Activated CD8-positive, alpha-beta memory T cell treated with anti-CD3 and anti-CD28 coated beads, Interleukin-2, amount 10 ng/mL, durations not matched to agents 7 days and 5 days (primary cell): ENCODE measurements around the gene DNAL1. TPM values are rescaled to one million over a fixed set of nuclear protein-coding genes. Genes with fewer than 3 reads are reported as not detected.
A peak's percentile ranks its signal among the peaks of the same experiment; 100 is the strongest.

ENCODE experiments used
- ATAC-seq: fragments of 150-1000 bp; cut with Tn5 transposase; one replicate; pipeline ENCODE4 v1.10.0; 2021; ENCODE audit warnings: moderate library complexity
- CTCF ChIA-PET: fragments of 350-600 bp; sonication (Branson Sonifier 250); formaldehyde crosslinking; loops from one replicate; lab custom pipeline; 2021; ENCODE audit warnings: antibody characterized with exemption; lab: Charles Lee
- DNase-seq: peaks from one replicate; pipeline ENCODE4 v3.0.0-alpha.2; 2020
- H3K27ac Mint-ChIP-seq: one replicate; pipeline ENCODE4 v1.8.0; 2021; ENCODE audit warnings: mild to moderate bottlenecking, mixed read lengths
- H3K27me3 Mint-ChIP-seq: one replicate; pipeline ENCODE4 v1.8.0; 2021; ENCODE audit warnings: mixed read lengths
- H3K36me3 Mint-ChIP-seq: one replicate; pipeline ENCODE4 v1.8.0; 2021; ENCODE audit warnings: mild to moderate bottlenecking, mixed read lengths
- H3K4me1 Mint-ChIP-seq: one replicate; pipeline ENCODE4 v1.8.0; 2021; ENCODE audit warnings: mixed read lengths
- H3K4me3 Mint-ChIP-seq: one replicate; pipeline ENCODE4 v1.8.0; 2021; ENCODE audit warnings: mild to moderate bottlenecking, moderate library complexity, mixed read lengths
- H3K9me3 Mint-ChIP-seq: one replicate; pipeline ENCODE4 v1.8.0; 2022; ENCODE audit warnings: low read depth, mixed read lengths
- total RNA-seq, 2 experiments: library from RNA; stranded (reverse); gene quantifications; one replicate each; pipeline ENCODE4 v1.2.3, GENCODE V29; 2021

DNAL1 gene
- total RNA-seq, 2 experiments from 2014 or later, result 8.8 to 9.1 TPM

- Mint-ChIP-seq H3K27ac (peak overlapping the region; percentile 92), H3K9me3 (no peaks in the 10 kb centered on the region), H3K4me3 (peak overlapping the region; percentile 29), H3K4me1 (peaks cover 99% of the 10 kb centered on the region), H3K36me3 (peaks cover 10% of the 10 kb centered on the region), H3K27me3 (no peaks in the 10 kb centered on the region)
- CTCF ChIA-PET, result interaction anchor here (1.0 to 10.1 kb wide), 2 partner anchors 15 to 17 kb away, joined by 3 to 118 read pairs; no protein-coding TSS in a partner anchor
- DNase-seq (no peak), ATAC-seq (no peak)
These were observed 102.8 kb downstream of the DNAL1 start for GRCh38 chr14:73747379-73748211.

- no peak for ATAC-seq
- H3K27me3 Mint-ChIP-seq, result no peaks in the 10 kb centered on the region
- no peak for DNase-seq
- peaks cover 99% of the 10 kb centered on the region for H3K4me1 Mint-ChIP-seq
- H3K36me3 Mint-ChIP-seq, result peaks cover 10% of the 10 kb centered on the region
- peak overlapping the region; percentile 41 for H3K4me3 Mint-ChIP-seq
- peak overlapping the region; percentile 78 for H3K27ac Mint-ChIP-seq
- CTCF ChIA-PET, result interaction anchor here (0.8 to 14.1 kb wide), 7 partner anchors 10 to 78 kb away, joined by 3 to 151 read pairs (median 5); no protein-coding TSS in a partner anchor
- H3K9me3 Mint-ChIP-seq, result no peaks in the 10 kb centered on the region
These were observed 104.1 kb downstream of the DNAL1 start for GRCh38 chr14:73748858-73749357.

GRCh38 chr14:73749706-73750530 is 105.1 kb downstream of the DNAL1 start:
- Mint-ChIP-seq H3K4me3 (peak overlapping the region; percentile 41), H3K9me3 (no peaks in the 10 kb centered on the region), H3K27ac (peak overlapping the region; percentile 92), H3K4me1 (peaks cover 99% of the 10 kb centered on the region), H3K27me3 (no peaks in the 10 kb centered on the region), H3K36me3 (peaks cover 10% of the 10 kb centered on the region)
- ATAC-seq (no peak), DNase-seq (no peak)
- CTCF ChIA-PET, result interaction anchor here (0.8 to 14.1 kb wide), 10 partner anchors 8 to 77 kb away, joined by 3 to 151 read pairs (median 4); no protein-coding TSS in a partner anchor

GRCh38 chr14:73750531-73750901 is 105.7 kb downstream of the DNAL1 start:
- H3K27ac Mint-ChIP-seq, result peak overlapping the region; percentile 92
- H3K4me3 Mint-ChIP-seq, result no peak overlapping the region
- CTCF ChIA-PET, result interaction anchor here (0.9 to 14.1 kb wide), 9 partner anchors 8 to 76 kb away, joined by 3 to 151 read pairs (median 5); no protein-coding TSS in a partner anchor
- H3K9me3 Mint-ChIP-seq, result no peaks in the 10 kb centered on the region
- peaks cover 99% of the 10 kb centered on the region for H3K4me1 Mint-ChIP-seq
- DNase-seq, result no peak
- no peaks in the 10 kb centered on the region for H3K27me3 Mint-ChIP-seq
- peaks cover 10% of the 10 kb centered on the region for H3K36me3 Mint-ChIP-seq
- ATAC-seq, result no peak

GRCh38 chr14:73751157-73751691 is 106.4 kb downstream of the DNAL1 start:
- peak overlapping the region; percentile 26 for H3K4me3 Mint-ChIP-seq
- H3K36me3 Mint-ChIP-seq, result peaks cover 10% of the 10 kb centered on the region
- H3K27ac Mint-ChIP-seq, result peak overlapping the region; percentile 92
- CTCF ChIA-PET, result interaction anchor here (0.6 to 14.1 kb wide), 10 partner anchors 8 to 101 kb away, joined by 3 to 151 read pairs (median 6); partner anchors contain the start of gene PTGR2
- DNase-seq (peak; percentile 73), ATAC-seq (peak; percentile 10)
- H3K27me3 Mint-ChIP-seq, result no peaks in the 10 kb centered on the region
- H3K4me1 Mint-ChIP-seq, result peaks cover 99% of the 10 kb centered on the region
- no peaks in the 10 kb centered on the region for H3K9me3 Mint-ChIP-seq

GRCh38 chr14:73752297-73752992 is 107.7 kb downstream of the DNAL1 start:
- ATAC-seq (peak; percentile 39), DNase-seq (peak; percentile 75)
- Mint-ChIP-seq H3K27ac (peak overlapping the region; percentile 92), H3K9me3 (no peaks in the 10 kb centered on the region), H3K27me3 (no peaks in the 10 kb centered on the region), H3K36me3 (peaks cover 9% of the 10 kb centered on the region), H3K4me1 (peaks cover 99% of the 10 kb centered on the region), H3K4me3 (peak overlapping the region; percentile 33)
- CTCF ChIA-PET, result interaction anchor here (0.9 to 14.1 kb wide), 11 partner anchors 9 to 74 kb away, joined by 3 to 151 read pairs (median 10); no protein-coding TSS in a partner anchor

Other genes with a start within 250 kb of the DNAL1 start
- gene NUMB, start 186.4 kb upstream of the DNAL1 start, total RNA-seq, result 10 to 100 TPM; 44.8 to 45.2 TPM
- 10 to 100 TPM; 20.7 to 25.6 TPM for gene RIOX1, start 154.1 kb upstream of the DNAL1 start, total RNA-seq
- gene ACOT1, start 107.8 kb upstream of the DNAL1 start, total RNA-seq, result 1 to 10 TPM; 2.5 to 4.3 TPM
- not detected for gene HEATR4, start 86.0 kb upstream of the DNAL1 start, total RNA-seq
- gene ACOT2, start 75.8 kb upstream of the DNAL1 start, total RNA-seq, result 10 to 100 TPM; 15.6 to 23.8 TPM
- 1 to 10 TPM; 1.5 to 2.1 TPM for gene ACOT4, start 53.1 kb upstream of the DNAL1 start, total RNA-seq
- gene ACOT6, start 32.5 kb upstream of the DNAL1 start, total RNA-seq, result not detected
- 10 to 100 TPM; 27.1 to 36.6 TPM for gene PNMA1, start 69.4 kb downstream of the DNAL1 start, total RNA-seq
- 1 to 10 TPM; 1.6 to 3.5 TPM for gene PTGR2, start 206.8 kb downstream of the DNAL1 start, total RNA-seq
- 10 to 100 TPM; 55.1 to 58.1 TPM for gene ZNF410, start 241.9 kb downstream of the DNAL1 start, total RNA-seq